ENCODE measurements around the gene TMCC1.

DNA sequence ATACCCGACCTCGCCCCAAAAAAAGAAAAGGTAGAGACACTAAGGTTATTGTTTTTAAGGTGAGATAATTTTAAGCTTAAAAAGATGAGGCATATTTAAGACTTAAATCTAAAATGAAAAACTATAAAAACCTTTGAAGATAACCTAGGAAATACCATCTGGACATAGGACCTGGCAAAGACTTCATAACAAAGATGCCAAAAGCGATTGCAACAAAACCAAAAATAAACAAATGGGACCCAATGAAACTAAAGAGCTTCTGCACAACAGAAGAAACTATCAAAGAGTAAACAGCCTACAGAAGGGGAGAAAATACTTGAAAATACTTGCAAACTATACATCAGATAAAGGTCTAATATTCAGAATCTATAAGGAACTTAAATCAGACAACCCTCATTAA lies 80.9 kb downstream of the TMCC1 start:
- no peak for TF ChIP-seq POLR2A (IDR thresholded peaks at IDR 0.05)
- TF ChIP-seq, protein P1, sequence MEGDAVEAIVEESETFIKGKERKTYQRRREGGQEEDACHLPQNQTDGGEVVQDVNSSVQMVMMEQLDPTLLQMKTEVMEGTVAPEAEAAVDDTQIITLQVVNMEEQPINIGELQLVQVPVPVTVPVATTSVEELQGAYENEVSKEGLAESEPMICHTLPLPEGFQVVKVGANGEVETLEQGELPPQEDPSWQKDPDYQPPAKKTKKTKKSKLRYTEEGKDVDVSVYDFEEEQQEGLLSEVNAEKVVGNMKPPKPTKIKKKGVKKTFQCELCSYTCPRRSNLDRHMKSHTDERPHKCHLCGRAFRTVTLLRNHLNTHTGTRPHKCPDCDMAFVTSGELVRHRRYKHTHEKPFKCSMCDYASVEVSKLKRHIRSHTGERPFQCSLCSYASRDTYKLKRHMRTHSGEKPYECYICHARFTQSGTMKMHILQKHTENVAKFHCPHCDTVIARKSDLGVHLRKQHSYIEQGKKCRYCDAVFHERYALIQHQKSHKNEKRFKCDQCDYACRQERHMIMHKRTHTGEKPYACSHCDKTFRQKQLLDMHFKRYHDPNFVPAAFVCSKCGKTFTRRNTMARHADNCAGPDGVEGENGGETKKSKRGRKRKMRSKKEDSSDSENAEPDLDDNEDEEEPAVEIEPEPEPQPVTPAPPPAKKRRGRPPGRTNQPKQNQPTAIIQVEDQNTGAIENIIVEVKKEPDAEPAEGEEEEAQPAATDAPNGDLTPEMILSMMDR (IDR thresholded peaks at IDR 0.05): no peak
